Measurements from ENCODE around the gene EGR4. TPM values are rescaled to one million over a fixed set of nuclear protein-coding genes. Genes with fewer than 3 reads are reported as not detected.

The EGR4 gene
- total RNA-seq, 2 donors from 2014 or later: 11.4 TPM; not detected in 1

GRCh38 chr2:73286134-73286655 lies 7.2 kb downstream of the EGR4 start:
- DNase-seq (ENCODE audit: low spot score): no peak
- Histone ChIP-seq H3K27ac (no peak overlapping the region), H3K4me1 (replicated peaks) (no peaks in the 10 kb centered on the region), H3K4me3 (no peak overlapping the region), H3K9me3 (no peaks in the 10 kb centered on the region), H3K27me3 (replicated peaks; ENCODE audit: insufficient read depth) (no peaks in the 10 kb centered on the region), H3K36me3 (no peaks in the 10 kb centered on the region)
- WGBS: 88% methylated on average over 3 of the region's 3 CpGs
- no peak for TF ChIP-seq POLR2AphosphoS5 (IDR thresholded peaks at IDR 0.05)
- TF ChIP-seq POLR2A (IDR thresholded peaks at IDR 0.05): no peak
- TF ChIP-seq CTCF (IDR thresholded peaks at IDR 0.05): no peak
- intact Hi-C loops (cut with DNase I): no loop called here

GRCh38 chr2:73285159-73285739 lies 8.1 kb downstream of the EGR4 start:
- Histone ChIP-seq H3K9me3 (no peaks in the 10 kb centered on the region), H3K27ac (no peak overlapping the region), H3K4me3 (no peak overlapping the region), H3K4me1 (replicated peaks) (no peaks in the 10 kb centered on the region), H3K27me3 (replicated peaks; ENCODE audit: insufficient read depth) (no peaks in the 10 kb centered on the region), H3K36me3 (no peaks in the 10 kb centered on the region)
- TF ChIP-seq CTCF (IDR thresholded peaks at IDR 0.05) (no peak), POLR2AphosphoS5 (IDR thresholded peaks at IDR 0.05) (no peak), POLR2A (IDR thresholded peaks at IDR 0.05) (no peak)
- no peak for DNase-seq (ENCODE audit: low spot score)
- 38% methylated on average over 5 of the region's 5 CpGs for WGBS
- intact Hi-C loops (cut with DNase I): no loop called here

GRCh38 chr2:73284296-73285158 lies 8.8 kb downstream of the EGR4 start, which contains the start of gene FBXO41:
Gene FBXO41, minus strand, starts transcription at chr2:73284478. Its CDS starts 14,848 bp downstream, at chr2:73269630.
- 3% methylated on average over 59 of the region's 69 CpGs for WGBS
- Histone ChIP-seq H3K4me3 (peak within 1 kb of the TSS; percentile 46 to 57), H3K4me1 (replicated peaks) (no peaks in the 10 kb centered on the region), H3K27ac (no peak within 1 kb of the TSS), H3K9me3 (no peaks in the 10 kb centered on the region), H3K36me3 (no peaks in the 10 kb centered on the region), H3K27me3 (replicated peaks; ENCODE audit: insufficient read depth) (no peaks in the 10 kb centered on the region)
- peak; percentile 18 for DNase-seq (ENCODE audit: low spot score)
- intact Hi-C loops (cut with DNase I): no loop called here
- TF ChIP-seq POLR2A (IDR thresholded peaks at IDR 0.05) (no peak), CTCF (IDR thresholded peaks at IDR 0.05) (no peak), POLR2AphosphoS5 (IDR thresholded peaks at IDR 0.05) (no peak)

- peak overlapping the region; percentile 46 to 57 for H3K4me3 ChIP-seq
- WGBS: 5% methylated on average over 39 of the region's 43 CpGs
These were observed 9.6 kb downstream of the EGR4 start for GRCh38 chr2:73283545-73284295.

More at GRCh38 chr2:73283545-73284295, 9.6 kb downstream of the EGR4 start:
- Histone ChIP-seq H3K27ac (no peak overlapping the region), H3K27me3 (replicated peaks; ENCODE audit: insufficient read depth) (no peaks in the 10 kb centered on the region), H3K9me3 (no peaks in the 10 kb centered on the region), H3K36me3 (no peaks in the 10 kb centered on the region), H3K4me1 (replicated peaks) (no peaks in the 10 kb centered on the region)
- intact Hi-C loops (cut with DNase I): no loop called here
- DNase-seq (ENCODE audit: low spot score): no peak
- TF ChIP-seq POLR2A (IDR thresholded peaks at IDR 0.05) (no peak), POLR2AphosphoS5 (IDR thresholded peaks at IDR 0.05) (no peak), CTCF (IDR thresholded peaks at IDR 0.05) (no peak)
